GM19238 (cell line): Measurements from ENCODE around the gene HINT2.

ENCODE experiments used
- DNase-seq: peaks from one replicate; pipeline ENCODE4 v3.0.0; 2011; ENCODE audit warnings: low spot score; ENCODE audit not compliant: insufficient read length

The HINT2 gene

DNA sequence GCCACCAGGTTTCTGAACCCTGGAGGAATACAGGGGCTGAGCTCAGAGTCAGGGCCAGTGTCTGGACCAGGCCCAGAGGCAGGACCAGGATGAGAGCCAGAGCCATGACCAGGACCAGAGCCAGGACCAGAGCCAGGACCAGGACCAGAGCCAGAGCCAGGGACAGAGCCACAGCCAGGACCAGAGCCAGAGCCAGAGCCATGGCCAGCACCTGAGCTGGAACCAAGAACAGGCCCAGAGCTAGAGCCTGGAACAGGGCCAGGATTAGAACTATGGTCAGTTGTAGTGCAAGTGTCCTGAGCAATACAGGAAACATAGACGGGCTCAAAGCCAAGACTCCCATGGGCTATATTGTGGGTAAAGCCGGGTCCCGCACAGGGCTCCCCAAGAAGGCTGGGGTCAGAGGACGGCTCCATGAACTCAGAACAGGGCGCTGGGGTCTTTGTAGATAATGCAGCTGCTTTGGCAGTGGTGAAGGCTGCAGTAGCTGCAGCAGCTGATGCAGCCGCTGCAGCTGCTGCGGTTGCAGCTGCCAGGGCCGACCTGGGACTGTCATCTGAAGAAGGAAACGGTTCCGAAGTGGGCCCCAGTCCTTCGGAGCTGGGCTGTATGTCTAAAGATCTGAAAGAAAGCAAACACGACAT lies 3.3 kb downstream of the HINT2 start:
- no peak for DNase-seq

DNA sequence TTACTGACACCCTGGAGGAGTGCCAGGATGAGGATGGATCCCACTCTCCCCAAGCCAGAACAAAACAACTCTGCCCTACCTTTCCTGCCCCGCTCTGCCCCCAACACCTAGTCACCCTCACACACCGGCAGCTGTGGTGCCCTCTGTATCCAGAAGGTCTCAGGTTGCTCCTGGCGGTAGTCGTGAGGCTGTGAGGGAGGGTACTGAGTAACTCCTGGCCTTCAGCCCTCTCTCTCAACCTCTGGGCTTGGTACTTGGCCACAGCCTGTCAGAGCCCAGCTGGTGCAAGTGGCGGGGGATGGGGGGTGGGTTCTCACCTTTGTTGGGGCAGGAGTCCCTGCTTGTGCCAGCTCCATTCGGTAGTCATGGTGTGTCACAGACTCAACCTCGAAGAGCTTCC lies 4.7 kb downstream of the HINT2 start:
- DNase-seq: no peak

GRCh38 chr9:35808433-35808832 lies 6.4 kb downstream of the HINT2 start:
- DNase-seq: no peak

DNA sequence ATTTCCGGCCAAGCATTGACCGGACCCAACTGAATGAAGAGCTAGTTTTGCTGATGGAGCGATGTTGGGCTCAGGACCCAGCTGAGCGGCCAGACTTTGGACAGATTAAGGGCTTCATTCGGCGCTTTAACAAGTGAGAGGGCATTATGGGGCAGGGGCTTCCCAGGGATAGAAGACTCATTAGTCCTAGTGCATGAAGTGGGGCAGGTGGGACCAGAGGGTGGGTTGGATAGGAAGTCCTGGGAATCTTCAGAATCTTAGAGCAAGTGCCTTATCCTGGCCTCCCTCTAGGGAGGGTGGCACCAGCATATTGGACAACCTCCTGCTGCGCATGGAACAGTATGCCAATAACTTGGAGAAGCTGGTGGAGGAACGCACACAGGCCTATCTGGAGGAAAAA lies 8.7 kb downstream of the HINT2 start:
- no peak for DNase-seq

- no peak for DNase-seq
Observed at GRCh38 chr9:35801328-35802128, 13.3 kb downstream of the HINT2 start.

DNA sequence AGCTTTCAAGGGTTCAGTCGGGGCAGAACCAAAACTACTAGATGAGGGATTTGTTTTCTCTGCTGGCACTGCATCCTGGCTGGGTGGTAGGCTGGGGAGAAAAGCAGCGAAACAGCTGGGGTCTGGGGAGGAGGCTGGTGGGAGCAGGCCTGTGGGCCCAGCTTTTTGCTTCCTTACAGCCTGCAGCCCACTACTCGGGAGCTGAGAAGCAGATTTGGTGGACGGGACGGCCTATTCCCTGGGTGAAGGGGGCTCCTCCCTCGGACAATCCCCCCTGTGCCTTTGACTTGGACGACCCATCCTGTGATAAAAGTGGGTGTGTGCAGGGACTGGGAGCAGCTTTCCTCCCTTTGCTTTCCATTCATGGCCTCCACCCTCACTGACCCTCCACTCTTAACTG lies 14.3 kb downstream of the HINT2 start:
- no peak for DNase-seq

- no peak for DNase-seq
Observed at GRCh38 chr9:35798658-35799374, 16.0 kb downstream of the HINT2 start.

DNA sequence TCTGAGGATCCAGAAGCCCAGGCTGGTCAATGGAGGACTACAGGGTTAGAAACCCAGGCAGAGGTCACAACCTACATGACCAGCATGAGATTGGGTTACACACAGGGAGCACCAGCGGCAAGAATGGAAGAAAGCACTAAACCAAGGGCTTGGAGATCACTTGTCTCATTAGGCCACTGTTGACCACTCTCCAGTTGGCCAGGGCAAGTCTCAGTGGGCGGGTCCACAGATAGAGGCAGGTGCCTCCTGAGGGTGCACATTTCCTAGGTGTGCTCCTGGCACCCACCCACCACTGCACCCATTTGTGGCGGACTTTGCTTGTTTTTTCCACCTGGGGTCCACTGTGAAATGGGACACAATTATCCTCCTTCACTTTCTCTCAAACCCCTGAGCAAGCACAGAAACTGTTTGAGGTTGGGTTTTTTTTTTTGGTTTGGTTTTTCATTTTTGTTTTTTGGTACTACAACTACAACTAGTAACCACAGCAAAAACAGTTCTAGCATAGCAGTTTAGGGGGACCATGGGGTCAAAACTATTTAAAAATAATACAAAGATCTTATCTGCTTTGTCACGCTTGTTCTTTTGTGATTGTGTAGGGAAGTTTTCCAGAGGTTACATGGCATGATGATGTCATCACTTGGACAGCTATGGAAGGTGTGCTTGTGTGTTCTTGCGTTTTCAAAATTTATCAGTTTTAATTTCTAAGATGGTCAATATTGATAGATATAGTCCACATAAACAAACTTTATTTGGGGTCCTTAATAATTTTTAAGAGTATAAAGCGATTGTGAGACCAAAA lies 17.3 kb downstream of the HINT2 start:
- no peak for DNase-seq

- DNase-seq: no peak
Observed at GRCh38 chr9:35795695-35796094, 19.1 kb downstream of the HINT2 start.

DNA sequence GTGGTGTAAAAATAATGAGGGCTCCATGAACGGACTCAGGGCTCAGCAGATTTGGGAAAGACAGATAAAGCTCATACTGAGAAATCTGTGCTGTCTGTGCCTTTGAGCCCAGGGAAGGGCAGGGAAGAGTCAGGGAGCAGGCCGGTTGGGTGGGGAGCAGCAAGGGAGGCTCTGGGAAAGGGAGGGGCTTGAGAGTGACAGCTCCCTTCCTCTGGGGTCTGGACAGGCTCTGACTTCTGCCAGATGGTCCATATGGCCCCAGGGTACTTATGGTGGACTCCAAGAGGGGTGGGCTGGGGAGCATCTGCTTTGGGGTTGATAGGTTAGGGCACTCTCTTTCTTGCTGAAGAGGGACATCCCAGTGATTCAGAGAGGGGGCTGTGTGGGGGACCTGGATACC lies 21.4 kb downstream of the HINT2 start:
- DNase-seq: no peak

- no peak for DNase-seq
Observed at GRCh38 chr9:35792826-35793225, 22.0 kb downstream of the HINT2 start.

DNA sequence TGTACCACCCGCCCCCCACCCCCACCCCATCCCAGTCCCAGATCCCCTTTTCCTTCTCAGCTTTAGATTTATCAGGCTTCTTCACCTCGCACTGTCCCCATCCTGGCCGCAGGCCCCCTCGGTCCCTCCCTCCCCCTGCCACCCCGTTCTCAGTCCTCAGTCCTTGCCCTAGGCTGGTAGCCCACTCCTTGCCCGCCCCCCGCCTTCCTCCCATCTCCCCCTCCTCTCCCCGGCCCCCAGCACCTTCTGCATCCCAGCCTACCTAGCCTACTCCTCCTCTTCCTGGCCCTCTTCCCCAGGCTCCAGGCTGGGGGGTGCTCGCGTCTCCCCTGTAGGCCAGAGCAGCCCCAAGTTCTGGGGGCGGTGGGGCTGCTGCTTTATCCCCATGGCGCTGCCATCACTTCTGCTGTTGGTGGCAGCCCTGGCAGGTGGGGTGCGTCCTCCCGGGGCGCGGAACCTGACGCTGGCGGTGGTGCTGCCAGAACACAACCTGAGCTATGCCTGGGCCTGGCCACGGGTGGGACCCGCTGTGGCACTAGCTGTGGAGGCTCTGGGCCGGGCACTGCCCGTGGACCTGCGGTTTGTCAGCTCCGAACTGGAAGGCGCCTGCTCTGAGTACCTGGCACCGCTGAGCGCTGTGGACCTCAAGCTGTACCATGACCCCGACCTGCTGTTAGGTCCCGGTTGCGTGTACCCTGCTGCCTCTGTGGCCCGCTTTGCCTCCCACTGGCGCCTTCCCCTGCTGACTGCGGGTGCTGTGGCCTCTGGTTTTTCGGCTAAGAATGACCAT lies 22.6 kb downstream of the HINT2 start:
- DNase-seq: no peak

- DNase-seq: no peak
Observed at GRCh38 chr9:35791297-35791921, 23.4 kb downstream of the HINT2 start, which contains the start of gene NPR2. Gene NPR2 (plus strand): TSS chr9:35791591. CDS start chr9:35792409, 818 bp downstream.

DNA sequence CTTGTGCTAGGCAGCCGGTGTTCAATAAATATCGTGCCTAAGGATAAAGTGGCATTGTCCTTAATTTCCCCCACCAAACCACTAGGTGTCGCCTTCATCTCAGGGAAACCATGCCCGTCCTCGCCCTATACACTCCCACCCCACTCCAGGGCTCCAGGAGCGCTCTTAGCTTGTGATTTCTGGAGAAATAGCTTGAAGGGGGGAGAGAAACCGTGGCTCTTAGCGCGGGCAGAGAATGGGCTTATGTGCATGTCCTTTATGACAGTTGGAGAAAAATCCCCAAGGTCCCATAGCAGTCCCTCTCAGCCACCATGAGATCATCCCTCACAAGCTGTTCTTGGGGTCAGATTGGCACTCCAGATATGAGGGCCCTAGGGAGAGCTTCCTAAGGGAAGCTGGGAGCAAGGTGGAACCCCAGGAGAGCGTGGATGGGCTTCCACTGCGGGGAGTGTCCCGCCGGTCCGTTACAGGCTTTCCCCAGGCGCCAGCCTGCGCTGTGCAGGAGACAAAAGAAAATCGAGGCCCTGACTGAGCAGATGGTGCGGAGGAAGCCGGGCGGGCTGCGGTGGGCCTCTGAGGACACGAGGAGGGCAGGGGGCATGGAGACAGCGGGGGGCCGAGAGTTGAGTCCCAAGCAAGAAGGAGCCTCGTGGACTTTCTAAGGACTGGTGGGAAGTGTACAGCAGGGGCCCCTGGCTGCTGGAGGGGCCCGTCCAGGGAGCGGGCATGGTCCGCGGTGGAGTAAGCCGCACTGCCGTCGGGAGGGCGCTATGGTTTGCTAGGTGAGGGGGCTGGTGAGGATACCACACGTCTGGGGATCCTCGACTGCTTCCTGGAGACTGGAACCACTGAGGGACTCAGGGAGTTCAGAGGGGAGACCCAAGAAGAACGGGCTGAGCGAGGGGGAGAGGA lies 24.2 kb downstream of the HINT2 start:
- peak; percentile 73 for DNase-seq

DNA sequence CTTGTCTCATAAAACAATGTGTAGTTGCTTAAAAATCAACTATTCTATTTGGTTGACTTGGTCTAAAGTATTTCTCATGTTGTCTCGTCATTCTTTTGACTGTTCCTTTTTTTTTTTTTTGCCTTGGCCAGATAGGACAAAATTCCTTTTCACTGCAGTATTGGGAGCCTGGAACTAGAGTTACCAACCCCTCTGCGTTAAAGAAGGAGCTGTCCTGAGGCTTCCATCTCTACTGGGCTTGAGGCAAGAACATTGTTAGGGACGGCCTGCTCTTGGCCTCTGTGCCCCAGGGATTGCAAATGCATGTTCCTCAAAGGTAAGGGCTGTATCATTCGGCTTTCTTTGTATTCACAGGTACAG lies 24.8 kb downstream of the HINT2 start:
- DNase-seq: no peak

- no peak for DNase-seq
Observed at GRCh38 chr9:35789541-35789940, 25.3 kb downstream of the HINT2 start.

GRCh38 chr9:35783418-35783817 lies 31.4 kb downstream of the HINT2 start:
- DNase-seq: no peak

- no peak for DNase-seq
Observed at GRCh38 chr9:35781066-35781465, 33.8 kb downstream of the HINT2 start.

GRCh38 chr9:35778496-35778895 lies 36.3 kb downstream of the HINT2 start:
- no peak for DNase-seq
